Jurkat, Clone E6-1 (cell line): Measurements from ENCODE around the gene PCYT1A.
A peak's percentile ranks its signal among the peaks of the same experiment; 100 is the strongest.

Experiments used
- DNase-seq: peaks from one replicate; pipeline ENCODE4 v3.0.0-alpha.2; 2011; ENCODE audit warnings: low read depth, low spot score
- H3K4me3 ChIP-seq: 2 replicates; pipeline ENCODE4 v1.5.1; 2011; ENCODE audit warnings: mild to moderate bottlenecking, low read length, control low read depth, moderate library complexity

Gene PCYT1A

GRCh38 chr3:196298521-196298920, 11.0 kb upstream of the PCYT1A start:
- no peak for DNase-seq
- no peak overlapping the region for H3K4me3 ChIP-seq

- DNase-seq = no peak
- H3K4me3 ChIP-seq = no peak overlapping the region
Measured at GRCh38 chr3:196292286-196292923, 4.9 kb upstream of the PCYT1A start.

GRCh38 chr3:196288141-196288460, 575 bp upstream of the PCYT1A start:
- no peak for DNase-seq
- H3K4me3 ChIP-seq = peak overlapping the region; percentile 95

GRCh38 chr3:196287090-196287439, 461 bp downstream of the PCYT1A start:
- peak overlapping the region; percentile 95 for H3K4me3 ChIP-seq
- DNase-seq = no peak

- DNase-seq = no peak
- no peak overlapping the region for H3K4me3 ChIP-seq
Measured at GRCh38 chr3:196284396-196284795, 3.1 kb downstream of the PCYT1A start.

- H3K4me3 ChIP-seq = no peak overlapping the region
- DNase-seq = no peak
Measured at GRCh38 chr3:196281962-196282361, 5.6 kb downstream of the PCYT1A start.

GRCh38 chr3:196280689-196281440, 6.7 kb downstream of the PCYT1A start:
- H3K4me3 ChIP-seq = no peak overlapping the region
- DNase-seq = no peak

- no peak for DNase-seq
- no peak overlapping the region for H3K4me3 ChIP-seq
Measured at GRCh38 chr3:196275126-196275525, 12.4 kb downstream of the PCYT1A start.

- DNase-seq = no peak
- no peak overlapping the region for H3K4me3 ChIP-seq
Measured at GRCh38 chr3:196274585-196274984, 12.9 kb downstream of the PCYT1A start.

- DNase-seq = no peak
- no peak overlapping the region for H3K4me3 ChIP-seq
Measured at GRCh38 chr3:196273655-196274054, 13.9 kb downstream of the PCYT1A start.

- H3K4me3 ChIP-seq = no peak overlapping the region
- no peak for DNase-seq
Measured at GRCh38 chr3:196272826-196273225, 14.7 kb downstream of the PCYT1A start.

GRCh38 chr3:196270499-196270898, 17.0 kb downstream of the PCYT1A start:
- no peak overlapping the region for H3K4me3 ChIP-seq
- DNase-seq = no peak

- DNase-seq = no peak
- no peak overlapping the region for H3K4me3 ChIP-seq
Measured at GRCh38 chr3:196268284-196269163, 19.0 kb downstream of the PCYT1A start.

GRCh38 chr3:196263819-196264218, 23.7 kb downstream of the PCYT1A start:
- no peak overlapping the region for H3K4me3 ChIP-seq
- no peak for DNase-seq

GRCh38 chr3:196260784-196261183, 26.7 kb downstream of the PCYT1A start:
- H3K4me3 ChIP-seq = no peak overlapping the region
- no peak for DNase-seq

GRCh38 chr3:196255776-196256175, 31.8 kb downstream of the PCYT1A start:
- H3K4me3 ChIP-seq = no peak overlapping the region
- DNase-seq = no peak

GRCh38 chr3:196254376-196255283, 32.9 kb downstream of the PCYT1A start:
- H3K4me3 ChIP-seq = no peak overlapping the region
- no peak for DNase-seq

GRCh38 chr3:196251918-196252317, 35.6 kb downstream of the PCYT1A start:
- H3K4me3 ChIP-seq = no peak overlapping the region
- DNase-seq = no peak

GRCh38 chr3:196246612-196247308, 40.8 kb downstream of the PCYT1A start:
- DNase-seq = peak; percentile 86
- no peak overlapping the region for H3K4me3 ChIP-seq
